HG02840 (cell line): ENCODE measurements around the gene LRRC23.

Source experiments
- ATAC-seq: cut with Tn5 transposase; IDR thresholded peaks from one replicate; pipeline ENCODE4 v1.9.1; 2021; ENCODE audit warnings: mild to moderate bottlenecking, moderate library complexity, moderate number of reproducible peaks; ENCODE audit not compliant: unreplicated experiment, low FRiP score

Gene LRRC23

GRCh38 chr12:6941782-6942181, 37.2 kb downstream of the LRRC23 start:
- ATAC-seq = no peak

- no peak for ATAC-seq
Measured at GRCh38 chr12:6942331-6942665, 37.7 kb downstream of the LRRC23 start.

DNA sequence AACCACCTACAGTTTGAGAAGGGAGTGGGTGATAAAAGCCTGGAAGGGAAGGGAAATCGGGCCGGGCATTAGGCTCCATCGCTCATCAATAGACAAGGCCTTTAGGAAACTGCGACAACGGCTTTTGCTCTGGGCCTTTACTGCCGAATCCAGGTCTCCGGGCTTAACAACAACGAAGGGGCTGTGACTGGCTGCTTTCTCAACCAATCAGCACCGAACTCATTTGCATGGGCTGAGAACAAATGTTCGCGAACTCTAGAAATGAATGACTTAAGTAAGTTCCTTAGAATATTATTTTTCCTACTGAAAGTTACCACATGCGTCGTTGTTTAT, 38.7 kb downstream of the LRRC23 start:
- ATAC-seq = peak; percentile 32

DNA sequence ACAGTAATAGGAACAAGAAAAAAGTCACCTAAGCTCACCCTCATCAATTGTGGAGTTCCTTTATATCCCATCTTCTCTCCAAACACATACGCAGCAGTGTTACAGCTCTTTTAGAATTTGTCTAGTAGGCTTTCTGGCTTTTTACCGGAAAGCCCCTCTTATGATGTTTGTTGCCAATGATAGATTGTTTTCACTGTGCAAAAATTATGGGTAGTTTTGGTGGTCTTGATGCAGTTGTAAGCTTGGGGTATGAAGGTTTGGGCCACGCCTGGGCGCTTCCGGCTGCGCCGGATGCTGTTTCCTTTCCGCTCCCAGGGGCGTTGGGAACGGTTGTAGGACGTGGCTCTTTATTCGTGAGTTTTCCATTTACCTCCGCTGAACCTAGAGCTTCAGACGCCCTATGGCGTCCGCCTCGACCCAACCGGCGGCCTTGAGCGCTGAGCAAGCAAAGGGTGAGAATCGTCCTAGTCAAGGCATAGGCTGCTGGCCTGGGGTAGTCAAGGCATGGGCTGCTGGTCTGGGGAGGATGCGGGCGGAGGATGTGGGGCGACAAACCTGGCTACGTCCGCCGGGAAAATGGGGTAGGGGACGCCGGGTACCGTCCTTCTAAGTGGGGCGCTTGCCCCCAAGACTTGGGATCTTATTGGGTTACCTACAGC, 39.2 kb downstream of the LRRC23 start, which contains the start of the genes C12orf57 and RNU7-1:
Gene C12orf57 (plus strand): TSS at position 301 of the 659 bp plus-strand sequence. CDS start 100 bp downstream, at position 401.
Gene RNU7-1 (plus strand): TSS at position 95 of the 659 bp plus-strand sequence.
- peak; percentile 38 for ATAC-seq

DNA sequence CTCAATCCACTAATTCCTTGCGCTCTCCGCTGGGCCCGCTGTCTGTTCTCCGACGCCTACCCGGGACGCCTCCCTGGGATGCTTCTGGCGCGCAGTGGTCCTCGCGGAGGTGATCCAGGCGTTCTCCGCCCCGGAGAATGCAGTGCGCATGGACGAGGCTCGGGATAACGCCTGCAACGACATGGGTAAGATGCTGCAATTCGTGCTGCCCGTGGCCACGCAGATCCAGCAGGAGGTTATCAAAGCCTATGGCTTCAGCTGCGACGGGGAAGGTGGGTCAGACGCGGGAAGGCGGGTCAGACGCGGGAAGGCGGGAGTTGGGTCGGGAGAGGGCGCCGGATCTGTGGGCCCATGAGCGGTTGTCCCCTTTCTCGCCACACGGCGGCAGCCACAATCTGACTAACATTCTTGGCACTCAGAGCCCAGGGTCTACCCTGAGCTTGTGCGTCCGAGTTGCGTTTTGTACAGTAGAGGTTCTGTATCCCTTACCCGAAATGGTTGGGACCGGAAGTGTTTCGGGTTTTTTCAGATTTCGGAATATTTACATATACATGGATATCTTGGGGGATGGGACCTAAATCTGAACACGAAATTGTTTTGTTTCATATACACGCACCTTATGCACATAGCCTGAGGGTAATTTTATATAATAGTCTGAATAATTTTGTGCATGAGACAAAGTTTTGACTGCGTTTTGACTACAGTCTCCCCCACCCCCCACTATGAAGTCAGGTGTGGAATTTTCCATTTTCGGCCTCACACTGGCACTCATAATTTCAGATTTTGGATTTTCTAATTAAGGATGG, 40.0 kb downstream of the LRRC23 start:
- ATAC-seq = peak; percentile 34

DNA sequence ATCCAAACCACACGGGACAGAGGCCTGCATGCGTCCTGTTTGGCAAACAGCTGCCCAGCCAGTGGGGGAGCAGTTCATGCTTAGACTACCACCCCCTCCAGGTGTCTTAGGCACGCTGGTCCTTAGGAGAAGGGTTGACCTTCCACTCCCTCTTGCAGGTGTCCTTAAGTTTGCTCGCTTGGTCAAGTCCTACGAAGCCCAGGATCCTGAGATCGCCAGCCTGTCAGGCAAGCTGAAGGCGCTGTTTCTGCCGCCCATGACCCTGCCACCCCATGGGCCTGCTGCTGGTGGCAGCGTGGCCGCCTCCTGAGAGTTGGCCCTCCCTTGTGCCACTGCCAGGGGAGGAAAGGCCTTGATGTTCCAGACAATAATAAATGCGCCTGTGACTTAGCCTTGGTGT, 41.0 kb downstream of the LRRC23 start:
- no peak for ATAC-seq

- ATAC-seq = no peak
Measured at GRCh38 chr12:6946033-6946919, 41.7 kb downstream of the LRRC23 start.

DNA sequence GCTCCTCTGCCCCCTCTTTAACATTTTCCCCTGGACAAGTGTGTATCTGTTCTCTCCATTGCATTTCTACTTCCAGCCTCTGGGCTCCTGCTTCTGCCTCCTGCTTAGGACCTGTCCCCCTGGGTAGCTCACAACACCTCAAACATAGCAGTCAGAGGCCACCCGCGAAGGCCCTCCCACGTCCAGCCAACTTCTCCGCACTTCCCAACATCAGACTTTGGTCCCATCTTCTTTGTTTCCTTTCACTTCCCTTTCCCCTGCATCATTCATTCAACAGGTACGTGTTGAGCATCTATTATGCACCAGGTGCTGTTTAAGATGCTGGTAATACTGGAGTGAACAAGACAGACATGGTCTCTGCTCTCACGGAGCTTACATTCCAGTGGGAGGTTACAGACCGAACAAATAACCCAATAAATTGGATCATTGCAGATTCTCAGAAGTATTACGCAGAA, 42.3 kb downstream of the LRRC23 start:
- no peak for ATAC-seq

- ATAC-seq = no peak
Measured at GRCh38 chr12:6947615-6948014, 43.0 kb downstream of the LRRC23 start.

GRCh38 chr12:6948873-6949594, 44.4 kb downstream of the LRRC23 start:
- ATAC-seq = no peak

DNA sequence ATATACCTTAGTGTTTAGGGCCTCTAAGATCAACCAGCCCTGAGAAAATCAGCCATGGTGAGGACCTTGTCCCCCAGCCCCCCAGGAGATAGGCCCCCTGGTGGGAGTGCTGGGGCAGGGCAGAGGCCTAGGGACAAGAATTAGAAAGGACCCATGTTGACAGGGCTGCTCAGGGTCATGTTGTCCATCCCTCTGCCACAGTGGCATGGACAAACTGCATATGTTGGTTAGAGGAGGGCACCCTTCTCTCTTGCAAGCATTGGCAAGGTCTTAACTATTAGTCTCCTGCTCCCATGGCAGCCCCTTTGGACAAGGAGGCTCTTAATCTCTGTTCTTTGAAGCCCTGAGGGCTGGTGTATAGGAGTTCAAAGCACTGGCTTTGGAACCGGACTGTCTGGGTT, 45.8 kb downstream of the LRRC23 start:
- ATAC-seq = no peak

DNA sequence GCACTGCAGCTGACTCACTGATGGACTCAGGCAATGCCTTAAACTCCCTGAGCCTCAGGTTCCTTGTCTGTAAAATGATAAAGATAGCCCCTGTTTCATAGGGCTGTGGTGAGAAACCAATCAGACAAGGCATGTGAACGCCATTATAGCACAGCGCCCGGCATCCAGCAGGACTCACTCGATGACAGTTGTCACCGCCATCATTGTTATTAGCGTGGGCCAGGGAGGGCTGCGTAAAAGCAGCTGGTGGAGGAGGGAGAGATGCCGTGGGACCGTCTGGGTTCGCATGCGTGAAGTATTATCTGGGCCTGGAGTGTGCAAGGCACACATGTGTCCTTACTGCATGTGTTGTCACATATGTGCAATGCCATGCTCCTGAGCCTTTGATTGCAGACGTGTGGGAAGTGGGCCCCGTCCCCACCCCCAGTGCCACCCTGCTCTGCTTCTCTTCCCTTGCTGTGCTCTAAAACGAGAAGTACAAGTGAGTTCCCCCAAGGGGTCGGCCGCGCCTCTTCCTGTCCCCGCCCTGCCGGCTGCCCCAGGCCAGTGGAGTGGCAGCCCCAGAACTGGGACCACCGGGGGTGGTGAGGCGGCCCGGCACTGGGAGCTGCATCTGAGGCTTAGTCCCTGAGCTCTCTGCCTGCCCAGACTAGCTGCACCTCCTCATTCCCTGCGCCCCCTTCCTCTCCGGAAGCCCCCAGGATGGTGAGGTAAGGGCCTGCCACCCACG, 46.4 kb downstream of the LRRC23 start, which contains the start of gene PTPN6:
Gene PTPN6 (plus strand): TSS at position 546 of the 730 bp plus-strand sequence. CDS start 157 bp downstream, at position 703.
- no peak for ATAC-seq

DNA sequence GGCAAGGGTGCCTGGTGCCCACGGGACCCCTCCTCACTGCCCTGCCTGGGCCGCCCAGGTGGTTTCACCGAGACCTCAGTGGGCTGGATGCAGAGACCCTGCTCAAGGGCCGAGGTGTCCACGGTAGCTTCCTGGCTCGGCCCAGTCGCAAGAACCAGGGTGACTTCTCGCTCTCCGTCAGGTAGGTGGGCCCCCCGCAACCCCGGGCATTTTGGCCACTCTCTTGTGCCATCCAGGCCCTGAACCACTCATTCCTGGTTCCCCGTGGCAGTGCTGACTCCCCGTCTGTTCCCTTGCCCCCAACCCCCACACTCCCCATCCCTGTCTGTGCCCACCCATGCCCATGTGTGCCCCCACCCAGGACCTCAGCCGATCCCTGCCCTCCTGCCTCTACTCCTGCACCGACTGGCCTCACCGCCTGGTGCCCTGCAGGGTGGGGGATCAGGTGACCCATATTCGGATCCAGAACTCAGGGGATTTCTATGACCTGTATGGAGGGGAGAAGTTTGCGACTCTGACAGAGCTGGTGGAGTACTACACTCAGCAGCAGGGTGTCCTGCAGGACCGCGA, 47.0 kb downstream of the LRRC23 start:
- ATAC-seq = no peak

GRCh38 chr12:6952121-6952862, 47.7 kb downstream of the LRRC23 start:
- no peak for ATAC-seq

DNA sequence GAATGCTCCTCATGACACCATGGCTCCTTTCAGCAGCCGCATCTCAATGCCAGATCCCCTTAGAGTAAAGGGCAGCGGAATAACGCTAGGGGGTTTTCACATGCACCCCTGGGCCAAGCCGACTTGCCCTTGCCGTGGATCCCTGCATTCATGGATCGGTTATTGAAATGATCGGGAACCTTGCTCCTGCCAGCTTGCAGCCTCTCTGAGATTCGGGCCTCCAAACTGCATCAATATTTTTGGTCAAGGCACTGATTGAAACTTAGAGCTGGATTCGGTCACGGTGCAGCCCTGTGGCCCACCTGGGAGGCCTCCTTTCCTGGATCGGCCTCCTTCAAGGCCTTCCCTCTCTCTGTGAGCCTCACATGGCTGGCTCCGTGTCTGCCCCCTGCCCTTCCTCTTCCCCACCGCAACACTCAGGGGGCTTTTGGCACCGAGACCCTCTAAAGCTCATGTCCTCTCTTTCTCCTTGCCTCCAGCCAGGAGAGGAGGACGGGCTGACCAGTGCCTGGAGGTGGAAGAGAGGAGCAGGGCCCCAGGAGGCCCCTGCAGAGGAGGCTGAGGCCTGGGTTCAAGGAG, 48.3 kb downstream of the LRRC23 start:
- no peak for ATAC-seq

- ATAC-seq = peak; percentile 57
Measured at GRCh38 chr12:6953442-6954315, 49.1 kb downstream of the LRRC23 start.
